ENCODE measurements around the gene SLC5A4.

GRCh38 chr22:32270641-32271369 lies 15.7 kb upstream of the SLC5A4 start:
- TF ChIP-seq CTCF (IDR thresholded peaks at IDR 0.05; ENCODE audit: low read depth, low read length): no peak
- no peak for TF ChIP-seq EZH2phosphoT487 (IDR thresholded peaks at IDR 0.05; ENCODE audit: low read depth)
